Prostate gland (tissue), 2 donors: ENCODE measurements around the gene PRKD2. TPM values are rescaled to one million over a fixed set of nuclear protein-coding genes. Genes with fewer than 3 reads are reported as not detected.
A peak's percentile ranks its signal among the peaks of the same experiment; 100 is the strongest.

Source experiments
- DNase-seq: peaks from one replicate; pipeline ENCODE4 v3.0.0-alpha.2; 2019; ENCODE audit warnings: low spot score
- H3K27ac ChIP-seq, 2 donors: fragments of 200-600 bp; sonication (generic); 2 replicates each; pipeline ENCODE4 v1.5.1; 2017 to 2019
- H3K27me3 ChIP-seq: fragments of 200-600 bp; sonication (generic); replicated peaks from 2 replicates; pipeline ENCODE4 v1.5.1; 2019; ENCODE audit not compliant: insufficient read depth
- H3K36me3 ChIP-seq, 2 donors: fragments of 200-600 bp; sonication (generic); 1 replicate in 1 of 2; 2 replicates in 1 of 2; pipeline versions ENCODE4 v1.5.1 to v1.8.1; 2017 to 2019
- H3K4me1 ChIP-seq: fragments of 200-600 bp; sonication (generic); replicated peaks from 2 replicates; pipeline ENCODE4 v1.5.1; 2019
- H3K4me3 ChIP-seq, 2 donors: fragments of 200-600 bp; sonication (generic); 2 replicates each; pipeline ENCODE4 v1.5.1; 2017 to 2019
- H3K9me3 ChIP-seq: fragments of 200-600 bp; sonication (generic); 2 replicates; pipeline ENCODE4 v1.5.1; 2017
- POLR2A ChIP-seq: fragments of 450-650 bp; IDR thresholded peaks from one replicate; pipeline ENCODE4 v1.6.1; 2016; ENCODE audit warnings: antibody characterized with exemption, mild to moderate bottlenecking
- POLR2AphosphoS5 ChIP-seq: sonication (generic); formaldehyde crosslinking; IDR thresholded peaks from one replicate; pipeline ENCODE4 v1.6.1; 2017; ENCODE audit warnings: antibody characterized with exemption
- WGBS: methylation state at CpG from one replicate; pipeline ENCODE4 v1.1.5; 2018; 5-methylcytosine and 5-hydroxymethylcytosine counted together
- intact Hi-C: fragments of 100-400 bp; cut with DNase I; formaldehyde crosslinking; loops from one replicate; pipeline ENCODE4 v1.14.2; 2022
- total RNA-seq, 2 donors: library from RNA; depleted of rRNA; stranded (reverse); fragments of >200 nt; gene quantifications; one replicate each; pipeline ENCODE4 v1.1.0, GENCODE V29; 2016
- TF ChIP-seq, protein P1 (sequence below), 4 experiments: fragments of 200-600 bp in 2 of 4; fragments of 450-650 bp in 2 of 4; sonication (generic) in 2 of 4; IDR thresholded peaks; 1 replicate in 3 of 4; 2 replicates in 1 of 4; pipeline ENCODE4 v1.5.1; 2016 to 2019; ENCODE audit warnings: antibody characterized with exemption in 4 of 4, mild to moderate bottlenecking in 2 of 4, moderate library complexity in 2 of 4

PRKD2 gene
- total RNA-seq, 2 donors from 2014 or later, result 38.9 to 41.8 TPM

DNA sequence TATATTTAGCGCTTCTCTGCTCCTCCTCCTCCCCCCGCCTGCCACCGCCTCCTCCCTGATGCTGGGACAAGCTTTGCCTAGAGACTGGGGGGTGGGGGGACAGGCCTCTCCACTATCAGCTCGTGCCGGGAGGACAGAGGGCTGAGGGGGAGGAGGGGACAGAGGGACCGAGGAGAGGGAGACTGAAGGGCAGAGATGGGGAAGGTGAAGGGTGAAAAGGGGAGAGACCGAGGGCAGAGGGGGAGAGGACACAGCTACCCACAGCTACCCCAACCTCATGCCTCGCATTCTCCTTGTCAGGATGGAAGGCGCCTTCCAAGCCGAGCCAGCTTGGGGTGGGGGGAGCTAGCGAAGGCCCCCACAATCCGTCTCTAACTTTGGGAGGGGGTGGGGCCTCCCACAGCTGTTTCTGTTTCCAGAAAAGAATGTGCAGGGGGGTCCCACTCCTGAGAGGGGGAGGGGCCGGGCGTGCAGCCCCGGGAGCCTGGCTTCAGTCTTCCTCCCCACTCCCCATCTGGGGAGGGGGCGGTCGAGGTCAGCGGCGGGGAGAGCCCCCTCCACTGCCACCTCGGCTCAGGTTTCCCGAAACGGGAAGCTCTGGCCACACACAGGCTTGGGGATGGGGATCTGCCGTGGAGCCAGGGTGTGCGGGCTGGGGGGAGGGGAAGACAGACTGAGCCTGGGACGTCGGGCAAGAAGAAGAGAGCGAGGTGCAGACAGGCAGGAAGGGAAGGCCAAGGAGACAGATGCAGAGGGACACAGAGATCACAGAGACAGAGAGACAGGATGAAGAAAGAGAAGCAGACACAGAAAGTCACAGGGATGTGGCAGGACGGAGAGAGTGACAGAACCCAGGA, 57.5 kb downstream of the PRKD2 start:
- 6% methylated on average over 28 of the region's 28 CpGs for WGBS
- peak overlapping the region; percentile 65 to 72 for H3K27ac ChIP-seq
- no peaks in the 10 kb centered on the region for H3K36me3 ChIP-seq
- intact Hi-C loops, result no loop called here
- H3K4me3 ChIP-seq, result peak overlapping the region; percentile 48 to 59
- TF ChIP-seq POLR2A, result no peak
- TF ChIP-seq POLR2AphosphoS5, result no peak
- TF ChIP-seq, protein P1, sequence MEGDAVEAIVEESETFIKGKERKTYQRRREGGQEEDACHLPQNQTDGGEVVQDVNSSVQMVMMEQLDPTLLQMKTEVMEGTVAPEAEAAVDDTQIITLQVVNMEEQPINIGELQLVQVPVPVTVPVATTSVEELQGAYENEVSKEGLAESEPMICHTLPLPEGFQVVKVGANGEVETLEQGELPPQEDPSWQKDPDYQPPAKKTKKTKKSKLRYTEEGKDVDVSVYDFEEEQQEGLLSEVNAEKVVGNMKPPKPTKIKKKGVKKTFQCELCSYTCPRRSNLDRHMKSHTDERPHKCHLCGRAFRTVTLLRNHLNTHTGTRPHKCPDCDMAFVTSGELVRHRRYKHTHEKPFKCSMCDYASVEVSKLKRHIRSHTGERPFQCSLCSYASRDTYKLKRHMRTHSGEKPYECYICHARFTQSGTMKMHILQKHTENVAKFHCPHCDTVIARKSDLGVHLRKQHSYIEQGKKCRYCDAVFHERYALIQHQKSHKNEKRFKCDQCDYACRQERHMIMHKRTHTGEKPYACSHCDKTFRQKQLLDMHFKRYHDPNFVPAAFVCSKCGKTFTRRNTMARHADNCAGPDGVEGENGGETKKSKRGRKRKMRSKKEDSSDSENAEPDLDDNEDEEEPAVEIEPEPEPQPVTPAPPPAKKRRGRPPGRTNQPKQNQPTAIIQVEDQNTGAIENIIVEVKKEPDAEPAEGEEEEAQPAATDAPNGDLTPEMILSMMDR (IDR thresholded peaks at IDR 0.05), result no peak
- H3K27me3 ChIP-seq, result no peaks in the 10 kb centered on the region
- H3K9me3 ChIP-seq, result no peaks in the 10 kb centered on the region
- no peak for DNase-seq
- H3K4me1 ChIP-seq, result peaks cover 4% of the 10 kb centered on the region

DNA sequence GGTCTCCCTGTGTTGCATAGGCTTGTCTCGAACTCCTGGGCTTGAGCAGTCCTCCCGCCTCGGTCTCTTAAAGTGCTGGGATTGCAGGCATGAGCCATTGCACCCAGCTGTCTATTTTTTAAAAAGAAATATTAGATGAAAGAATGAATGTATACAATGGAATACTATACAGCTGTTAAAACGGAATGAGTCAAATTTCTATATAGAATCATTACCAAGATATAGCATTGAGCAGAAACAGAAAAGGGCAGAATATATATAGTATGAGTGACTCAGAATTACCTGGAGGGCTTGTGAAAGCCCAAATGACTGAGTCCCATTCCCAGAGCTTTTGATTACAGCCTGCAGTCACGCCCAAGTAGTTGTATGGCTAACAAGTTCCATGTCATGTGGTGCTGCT, 60.4 kb downstream of the PRKD2 start:
- no peak for DNase-seq
- WGBS, result 92% methylated on average over 5 of the region's 5 CpGs
- Histone ChIP-seq H3K27ac (no peak overlapping the region), H3K36me3 (no peaks in the 10 kb centered on the region), H3K9me3 (no peaks in the 10 kb centered on the region), H3K4me3 (no peak overlapping the region), H3K4me1 (peaks cover 2% of the 10 kb centered on the region), H3K27me3 (no peaks in the 10 kb centered on the region)
- intact Hi-C loops, result no loop called here
- TF ChIP-seq POLR2AphosphoS5, result no peak
- TF ChIP-seq, protein P1 (IDR thresholded peaks at IDR 0.05), result no peak
- no peak for TF ChIP-seq POLR2A

DNA sequence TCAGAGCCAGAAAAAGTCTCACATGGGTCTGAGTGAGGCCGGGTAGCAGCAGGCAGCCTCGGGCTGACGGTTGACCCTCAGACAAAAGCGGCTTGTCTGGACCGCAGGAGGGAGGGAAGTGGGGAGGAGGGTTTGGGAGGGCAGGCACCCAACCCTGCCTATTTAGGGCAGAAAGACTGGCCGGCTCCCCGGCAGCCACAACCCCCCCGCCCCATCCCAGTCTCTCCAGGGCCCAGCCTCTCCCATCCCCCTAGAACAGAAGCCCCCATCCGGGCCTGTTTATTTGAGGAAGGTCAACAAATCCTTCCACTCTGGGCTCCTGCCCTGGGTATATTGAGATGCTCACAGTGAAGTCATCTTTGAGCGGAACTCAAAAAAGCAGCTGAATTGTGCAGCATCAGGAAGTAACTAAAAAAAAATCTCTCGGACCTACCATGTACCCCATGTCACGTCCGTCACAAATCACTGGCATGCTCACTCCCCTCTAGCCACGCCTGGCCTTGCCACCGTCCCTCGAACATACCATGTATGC, 62.2 kb downstream of the PRKD2 start:
- no peaks in the 10 kb centered on the region for H3K27me3 ChIP-seq

DNA sequence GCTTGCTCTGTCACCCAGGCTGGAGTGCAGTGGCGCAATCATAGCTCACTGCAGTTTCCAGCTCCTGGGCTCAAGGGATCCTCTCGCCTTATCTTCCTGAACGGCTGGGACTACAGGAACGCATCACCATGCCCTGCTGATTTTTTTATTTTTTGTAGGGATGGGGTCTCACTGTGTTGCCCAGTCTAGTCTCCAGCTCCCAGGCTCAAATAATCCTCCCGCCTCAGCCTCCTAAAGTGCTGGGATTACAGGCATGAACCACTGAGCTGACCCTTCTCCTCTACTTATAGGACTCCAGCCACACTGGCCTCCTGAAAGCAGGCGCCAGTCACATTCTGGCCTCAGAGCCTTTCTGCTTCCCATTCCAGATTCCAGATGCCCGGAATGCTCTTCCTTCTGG, 66.5 kb downstream of the PRKD2 start:
- no peak overlapping the region for H3K27ac ChIP-seq
- DNase-seq, result no peak
- H3K36me3 ChIP-seq, result no peaks in the 10 kb centered on the region
- 85% methylated on average over 7 of the region's 7 CpGs for WGBS
- H3K4me3 ChIP-seq, result no peak overlapping the region
- no peaks in the 10 kb centered on the region for H3K9me3 ChIP-seq
- H3K4me1 ChIP-seq, result no peaks in the 10 kb centered on the region
- intact Hi-C loops, result no loop called here
- TF ChIP-seq POLR2AphosphoS5 (no peak), POLR2A (no peak)
- TF ChIP-seq, protein P1 (IDR thresholded peaks at IDR 0.05), result no peak
- H3K27me3 ChIP-seq, result peaks cover 5% of the 10 kb centered on the region

More for the DNA sequence above, 62.2 kb downstream of the PRKD2 start:
- TF ChIP-seq, protein P1 (IDR thresholded peaks at IDR 0.05), result no peak
- H3K4me3 ChIP-seq, result no peak overlapping the region
- no peaks in the 10 kb centered on the region for H3K4me1 ChIP-seq
- H3K27ac ChIP-seq, result peak overlapping the region; percentile 18 to 43
- no peak for DNase-seq
- intact Hi-C loops, result no loop called here
- WGBS, result 53% methylated on average over 16 of the region's 16 CpGs
- no peaks in the 10 kb centered on the region for H3K36me3 ChIP-seq
- no peaks in the 10 kb centered on the region for H3K9me3 ChIP-seq
